A673 (cell line): ENCODE data around the gene PRIMA1. TPM values are rescaled to one million over a fixed set of nuclear protein-coding genes. Genes with fewer than 3 reads are reported as not detected.

Experiments
- BruUV-seq: library from RNA; stranded (reverse); fragments of 400-500 nt; replicated peaks from 2 replicates; lab custom pipeline; 2021; lab: Mats Ljungman, UMichigan
- CTCF ChIA-PET: fragments of 300-600 bp; sonication (Branson Sonifier 250); formaldehyde crosslinking; loops from one replicate; lab custom pipeline; 2022; ENCODE audit warnings: antibody characterized with exemption; lab: Charles Lee
- POLR2A ChIA-PET: fragments of 300-600 bp; sonication (Branson Sonifier 250); formaldehyde crosslinking; loops from one replicate; lab custom pipeline; 2022; ENCODE audit warnings: antibody characterized with exemption; ENCODE audit not compliant: low non-redundant PET; lab: Charles Lee
- DNase-seq: peaks from one replicate; pipeline ENCODE4 v3.0.0-alpha.2; 2015; ENCODE audit warnings: low spot score
- H3K27ac ChIP-seq: fragments of 200-600 bp; sonication (generic); 2 replicates; pipeline ENCODE4 v1.5.1; 2016; ENCODE audit warnings: mixed run types, low read depth, mild to moderate bottlenecking, mixed read lengths, antibody characterized with exemption, low read length; ENCODE audit not compliant: poor library complexity, severe bottlenecking
- H3K27me3 ChIP-seq: fragments of 200-600 bp; sonication (generic); replicated peaks from 2 replicates; pipeline ENCODE4 v1.6.1; 2017; ENCODE audit warnings: mixed run types, low read depth, mild to moderate bottlenecking, mixed read lengths, antibody characterized with exemption, low read length; ENCODE audit not compliant: insufficient read depth, poor library complexity
- H3K36me3 ChIP-seq: fragments of 200-600 bp; sonication (generic); 2 replicates; pipeline ENCODE4 v1.6.1; 2016; ENCODE audit warnings: mixed run types, mild to moderate bottlenecking, mixed read lengths, antibody characterized with exemption, low read length; ENCODE audit not compliant: insufficient read depth, poor library complexity, severe bottlenecking
- H3K4me1 ChIP-seq: fragments of 200-600 bp; sonication (generic); 2 replicates; pipeline ENCODE4 v1.6.1; 2017; ENCODE audit warnings: mixed run types, mild to moderate bottlenecking, mixed read lengths, antibody characterized with exemption, low read length; ENCODE audit not compliant: insufficient read depth, poor library complexity, severe bottlenecking
- H3K4me3 ChIP-seq: fragments of 200-600 bp; sonication (generic); 2 replicates; pipeline ENCODE4 v1.5.1; 2016; ENCODE audit warnings: low read depth, mixed run types, mild to moderate bottlenecking, mixed read lengths, low read length; ENCODE audit not compliant: poor library complexity, severe bottlenecking
- H3K9me3 ChIP-seq: fragments of 200-600 bp; sonication (generic); 2 replicates; pipeline ENCODE4 v1.6.1; 2016; ENCODE audit warnings: mixed run types, low read depth, mild to moderate bottlenecking, mixed read lengths, antibody characterized with exemption, low read length; ENCODE audit not compliant: poor library complexity, severe bottlenecking
- EZH2 ChIP-seq: fragments of 200-600 bp; sonication (generic); IDR thresholded peaks from 2 replicates; pipeline ENCODE4 v1.6.1; 2017; ENCODE audit warnings: borderline replicate concordance, low read depth, mild to moderate bottlenecking, mixed read lengths, antibody characterized with exemption, low read length; ENCODE audit not compliant: poor library complexity, severe bottlenecking
- intact Hi-C: fragments of 100-400 bp; cut with micrococcal nuclease; formaldehyde crosslinking; loops from one replicate; pipeline ENCODE4 v1.10.0; 2022; ENCODE audit not compliant: unreplicated experiment
- total RNA-seq: library from RNA; stranded (reverse); gene quantifications from 2 replicates; pipeline ENCODE4 v1.2.3, GENCODE V29; 2021
- TF ChIP-seq, protein P1 (sequence below): fragments of 300-800, 200-600 bp; sonication (generic); conservative IDR thresholded peaks from 2 replicates; pipeline ENCODE4 v1.5.1; 2017; ENCODE audit warnings: low read depth, mild to moderate bottlenecking, antibody characterized with exemption, low read length, moderate library complexity, mixed read lengths

The PRIMA1 gene
- total RNA-seq, 1 experiment from 2014 or later = 0.09 TPM

DNA sequence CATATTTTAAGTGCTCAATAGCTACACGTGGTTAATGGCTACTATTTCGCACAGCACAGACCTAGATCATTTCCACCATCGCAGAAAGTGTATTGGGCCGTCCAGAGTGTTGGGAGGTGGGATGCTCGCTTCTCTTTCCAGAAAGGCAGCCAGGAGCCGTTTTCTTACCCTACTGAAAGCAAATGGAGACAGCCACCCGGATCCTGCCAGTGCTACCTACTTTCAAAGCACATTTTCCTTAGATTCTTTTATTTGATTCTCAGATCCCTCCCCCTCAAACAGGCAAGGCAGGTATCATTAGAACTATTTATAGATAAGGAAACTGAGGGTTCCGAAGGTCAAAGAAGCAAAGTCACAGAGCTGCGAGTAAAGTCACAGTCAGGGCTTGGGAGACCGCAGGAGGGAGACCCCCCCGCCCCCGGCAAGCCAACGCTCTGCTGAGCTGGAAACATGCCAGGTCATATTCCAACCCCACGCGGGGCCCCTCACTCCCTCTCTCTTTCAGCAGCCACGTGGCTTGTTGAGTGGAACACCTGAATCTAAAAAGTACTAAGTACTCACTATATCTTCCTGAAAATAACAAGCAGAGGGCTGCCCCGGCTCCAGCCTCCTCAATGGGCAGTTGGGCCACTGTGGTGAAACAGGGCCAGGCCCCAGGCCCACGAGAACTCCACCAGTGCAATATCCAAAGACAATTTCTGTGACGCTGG lies 36.2 kb downstream of the PRIMA1 start:
- no TSS peak for BruUV-seq
- H3K27ac ChIP-seq = no peak overlapping the region
- ChIA-PET POLR2A (no interaction called here), CTCF (no interaction called here)
- no peaks in the 10 kb centered on the region for H3K27me3 ChIP-seq
- DNase-seq = no peak
- no peak overlapping the region for H3K4me3 ChIP-seq
- H3K4me1 ChIP-seq = no peaks in the 10 kb centered on the region
- TF ChIP-seq EZH2 = no peak
- TF ChIP-seq, protein P1, sequence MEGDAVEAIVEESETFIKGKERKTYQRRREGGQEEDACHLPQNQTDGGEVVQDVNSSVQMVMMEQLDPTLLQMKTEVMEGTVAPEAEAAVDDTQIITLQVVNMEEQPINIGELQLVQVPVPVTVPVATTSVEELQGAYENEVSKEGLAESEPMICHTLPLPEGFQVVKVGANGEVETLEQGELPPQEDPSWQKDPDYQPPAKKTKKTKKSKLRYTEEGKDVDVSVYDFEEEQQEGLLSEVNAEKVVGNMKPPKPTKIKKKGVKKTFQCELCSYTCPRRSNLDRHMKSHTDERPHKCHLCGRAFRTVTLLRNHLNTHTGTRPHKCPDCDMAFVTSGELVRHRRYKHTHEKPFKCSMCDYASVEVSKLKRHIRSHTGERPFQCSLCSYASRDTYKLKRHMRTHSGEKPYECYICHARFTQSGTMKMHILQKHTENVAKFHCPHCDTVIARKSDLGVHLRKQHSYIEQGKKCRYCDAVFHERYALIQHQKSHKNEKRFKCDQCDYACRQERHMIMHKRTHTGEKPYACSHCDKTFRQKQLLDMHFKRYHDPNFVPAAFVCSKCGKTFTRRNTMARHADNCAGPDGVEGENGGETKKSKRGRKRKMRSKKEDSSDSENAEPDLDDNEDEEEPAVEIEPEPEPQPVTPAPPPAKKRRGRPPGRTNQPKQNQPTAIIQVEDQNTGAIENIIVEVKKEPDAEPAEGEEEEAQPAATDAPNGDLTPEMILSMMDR = no peak
- H3K36me3 ChIP-seq = no peaks in the 10 kb centered on the region
- no peaks in the 10 kb centered on the region for H3K9me3 ChIP-seq
- intact Hi-C loops = no loop called here

DNA sequence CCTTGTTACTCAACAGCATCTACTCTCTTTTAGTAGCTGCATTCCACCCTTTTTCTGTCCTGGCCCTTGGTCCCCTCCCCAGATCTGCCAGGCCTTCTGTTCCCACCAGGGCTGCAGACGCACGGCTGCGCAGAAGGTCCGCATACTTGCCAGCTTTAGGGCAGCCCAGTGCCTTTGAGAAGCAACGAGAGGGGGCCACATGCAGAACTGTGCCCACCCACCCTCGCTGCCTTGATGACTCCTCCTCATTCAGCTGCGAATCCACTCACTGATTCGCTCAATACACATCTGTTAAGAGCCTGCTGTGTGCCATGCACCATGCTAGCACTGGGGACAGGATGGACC lies 39.2 kb downstream of the PRIMA1 start:
- no peak for DNase-seq
- Histone ChIP-seq H3K36me3 (no peaks in the 10 kb centered on the region), H3K4me1 (no peaks in the 10 kb centered on the region), H3K4me3 (no peak overlapping the region), H3K27me3 (no peaks in the 10 kb centered on the region), H3K9me3 (no peaks in the 10 kb centered on the region), H3K27ac (no peak overlapping the region)
- intact Hi-C loops = no loop called here
- no TSS peak for BruUV-seq
- ChIA-PET CTCF (no interaction called here), POLR2A (no interaction called here)
- TF ChIP-seq, protein P1 = no peak
- no peak for TF ChIP-seq EZH2

DNA sequence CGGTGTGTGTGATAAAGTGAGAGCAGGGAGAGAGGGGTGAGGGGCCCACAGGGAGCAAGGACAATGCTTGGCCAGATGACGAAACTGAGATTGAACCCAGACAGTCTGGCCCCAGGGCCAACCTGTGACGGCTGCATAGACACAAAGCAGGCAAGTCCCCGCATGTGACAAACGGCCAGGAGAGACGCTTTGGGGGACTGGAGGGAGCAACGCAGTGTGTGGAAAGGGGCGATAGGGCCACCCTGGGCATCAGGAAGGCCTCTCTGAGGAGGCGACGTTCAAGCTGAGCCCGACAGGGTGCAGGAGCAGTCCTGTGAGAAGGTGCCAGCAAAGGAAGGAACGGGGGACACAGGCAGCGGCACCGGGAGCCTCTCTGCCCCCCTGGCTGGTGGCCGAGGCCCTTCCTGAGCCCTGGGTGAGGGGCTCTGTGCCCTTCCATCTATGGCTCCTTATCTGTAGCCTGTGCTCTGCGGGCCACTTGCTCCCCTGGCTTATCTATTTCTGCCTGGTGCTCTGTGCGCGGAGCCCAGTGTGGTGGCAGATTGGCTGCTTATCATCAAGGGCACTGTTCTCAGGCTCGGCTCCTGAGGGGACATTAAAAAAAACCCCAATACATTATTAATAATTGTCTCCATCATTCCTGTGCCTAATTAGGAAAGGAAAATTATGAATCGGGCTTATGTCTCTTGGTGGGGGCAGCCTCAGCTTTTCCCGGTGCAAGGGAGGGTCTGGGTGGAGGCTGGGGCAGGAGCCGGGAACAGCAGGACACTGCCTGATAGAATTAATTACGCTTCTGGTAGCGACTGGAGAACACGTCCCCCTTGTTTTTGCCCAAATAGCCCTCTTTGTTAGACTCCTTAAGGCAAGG lies 39.8 kb downstream of the PRIMA1 start:
- no peak for DNase-seq
- intact Hi-C loops = no loop called here
- CTCF ChIA-PET = no interaction called here

More for the DNA sequence above, 39.8 kb downstream of the PRIMA1 start:
- BruUV-seq = no TSS peak
- POLR2A ChIA-PET = no interaction called here
- H3K4me3 ChIP-seq = no peak overlapping the region
- no peaks in the 10 kb centered on the region for H3K27me3 ChIP-seq
- no peaks in the 10 kb centered on the region for H3K9me3 ChIP-seq
- H3K4me1 ChIP-seq = no peaks in the 10 kb centered on the region
- no peaks in the 10 kb centered on the region for H3K36me3 ChIP-seq
- TF ChIP-seq EZH2 = no peak
- no peak overlapping the region for H3K27ac ChIP-seq
